ENCODE data around the gene REPIN1. TPM values are rescaled to one million over a fixed set of nuclear protein-coding genes. Genes with fewer than 3 reads are reported as not detected.

REPIN1 gene
- total and polyA plus RNA-seq, 9 of the 15 experiments (the other 6 are each of a cell fraction or from before 2014, with no cell fraction given): 8.1 to 283 (median 94.3) TPM

DNA sequence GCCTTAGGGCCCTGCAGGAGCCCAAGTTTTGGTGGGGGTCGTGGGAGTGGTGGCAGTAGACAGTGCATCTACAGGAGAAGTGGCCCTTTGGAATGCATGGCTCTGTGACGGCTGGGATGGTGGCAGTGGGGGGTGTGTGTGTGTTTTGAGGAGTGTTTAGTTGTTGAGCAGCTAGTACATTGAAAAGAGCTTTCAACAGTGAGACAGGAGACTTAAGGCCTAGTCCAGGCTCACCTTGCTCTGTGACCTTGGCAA lies 37.6 kb downstream of the REPIN1 start (continued):
- TF ChIP-seq PHB2 (IDR thresholded peaks at IDR 0.05; ENCODE audit: low read depth): 0 out of 2 replicates have a peak, but pooled peaks have one; percentile 10
- TF ChIP-seq MAZ (CRISPR knock-in tag; conservative IDR thresholded peaks at IDR 0.05 in 1 of 2, IDR thresholded peaks at IDR 0.05 in 1 of 2): no peak
- peak; percentile 46; the same call in 1 of the 2 replicates for TF ChIP-seq HDGF (IDR thresholded peaks at IDR 0.05)
- TF ChIP-seq POU5F1 (IDR thresholded peaks at IDR 0.05; ENCODE audit: borderline replicate concordance, low read depth, low read length, partially characterized antibody): no peak
- no peak for TF ChIP-seq SP2 (IDR thresholded peaks at IDR 0.05; ENCODE audit: extremely low read depth, low read depth, low read length, poor library complexity, severe bottlenecking)
- TF ChIP-seq, protein P1, sequence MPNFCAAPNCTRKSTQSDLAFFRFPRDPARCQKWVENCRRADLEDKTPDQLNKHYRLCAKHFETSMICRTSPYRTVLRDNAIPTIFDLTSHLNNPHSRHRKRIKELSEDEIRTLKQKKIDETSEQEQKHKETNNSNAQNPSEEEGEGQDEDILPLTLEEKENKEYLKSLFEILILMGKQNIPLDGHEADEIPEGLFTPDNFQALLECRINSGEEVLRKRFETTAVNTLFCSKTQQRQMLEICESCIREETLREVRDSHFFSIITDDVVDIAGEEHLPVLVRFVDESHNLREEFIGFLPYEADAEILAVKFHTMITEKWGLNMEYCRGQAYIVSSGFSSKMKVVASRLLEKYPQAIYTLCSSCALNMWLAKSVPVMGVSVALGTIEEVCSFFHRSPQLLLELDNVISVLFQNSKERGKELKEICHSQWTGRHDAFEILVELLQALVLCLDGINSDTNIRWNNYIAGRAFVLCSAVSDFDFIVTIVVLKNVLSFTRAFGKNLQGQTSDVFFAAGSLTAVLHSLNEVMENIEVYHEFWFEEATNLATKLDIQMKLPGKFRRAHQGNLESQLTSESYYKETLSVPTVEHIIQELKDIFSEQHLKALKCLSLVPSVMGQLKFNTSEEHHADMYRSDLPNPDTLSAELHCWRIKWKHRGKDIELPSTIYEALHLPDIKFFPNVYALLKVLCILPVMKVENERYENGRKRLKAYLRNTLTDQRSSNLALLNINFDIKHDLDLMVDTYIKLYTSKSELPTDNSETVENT (CRISPR knock-in tag; IDR thresholded peaks at IDR 0.05): no peak
- TF ChIP-seq ZNF217 (CRISPR knock-in tag; IDR thresholded peaks at IDR 0.05): no peak
- TF ChIP-seq HNRNPUL1 (IDR thresholded peaks at IDR 0.05; ENCODE audit: low read length): no peak
- TF ChIP-seq, protein P2, sequence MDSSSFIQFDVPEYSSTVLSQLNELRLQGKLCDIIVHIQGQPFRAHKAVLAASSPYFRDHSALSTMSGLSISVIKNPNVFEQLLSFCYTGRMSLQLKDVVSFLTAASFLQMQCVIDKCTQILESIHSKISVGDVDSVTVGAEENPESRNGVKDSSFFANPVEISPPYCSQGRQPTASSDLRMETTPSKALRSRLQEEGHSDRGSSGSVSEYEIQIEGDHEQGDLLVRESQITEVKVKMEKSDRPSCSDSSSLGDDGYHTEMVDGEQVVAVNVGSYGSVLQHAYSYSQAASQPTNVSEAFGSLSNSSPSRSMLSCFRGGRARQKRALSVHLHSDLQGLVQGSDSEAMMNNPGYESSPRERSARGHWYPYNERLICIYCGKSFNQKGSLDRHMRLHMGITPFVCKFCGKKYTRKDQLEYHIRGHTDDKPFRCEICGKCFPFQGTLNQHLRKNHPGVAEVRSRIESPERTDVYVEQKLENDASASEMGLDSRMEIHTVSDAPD (CRISPR knock-in tag; IDR thresholded peaks at IDR 0.05): no peak
- TF ChIP-seq GATAD2B (IDR thresholded peaks at IDR 0.05; ENCODE audit: borderline replicate concordance): no peak
- no peak for TF ChIP-seq SMARCB1 (IDR thresholded peaks at IDR 0.05; ENCODE audit: insufficient read length, low read depth)
- TF ChIP-seq ZNF57 (CRISPR knock-in tag; IDR thresholded peaks at IDR 0.05): no peak
- TF ChIP-seq CBFA2T3 (IDR thresholded peaks at IDR 0.05): no peak
- TF ChIP-seq ZNF583 (CRISPR knock-in tag; IDR thresholded peaks at IDR 0.05): no peak
- TF ChIP-seq RREB1 (CRISPR knock-in tag; IDR thresholded peaks at IDR 0.05): no peak
- no peak for TF ChIP-seq CXXC5 (CRISPR knock-in tag; IDR thresholded peaks at IDR 0.05)
- TF ChIP-seq, protein P3, sequence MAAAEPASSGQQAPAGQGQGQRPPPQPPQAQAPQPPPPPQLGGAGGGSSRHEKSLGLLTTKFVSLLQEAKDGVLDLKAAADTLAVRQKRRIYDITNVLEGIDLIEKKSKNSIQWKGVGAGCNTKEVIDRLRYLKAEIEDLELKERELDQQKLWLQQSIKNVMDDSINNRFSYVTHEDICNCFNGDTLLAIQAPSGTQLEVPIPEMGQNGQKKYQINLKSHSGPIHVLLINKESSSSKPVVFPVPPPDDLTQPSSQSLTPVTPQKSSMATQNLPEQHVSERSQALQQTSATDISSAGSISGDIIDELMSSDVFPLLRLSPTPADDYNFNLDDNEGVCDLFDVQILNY (CRISPR knock-in tag; IDR thresholded peaks at IDR 0.05): no peak
- 0 out of 2 replicates have a peak, but pooled peaks have one; percentile 26 for TF ChIP-seq TAF7 (tag; IDR thresholded peaks at IDR 0.05)
- TF ChIP-seq SMAD2 (IDR thresholded peaks at IDR 0.05; ENCODE audit: low read depth, low read length): no peak

Data from K562 (cell line).